ENCODE results near the gene TNFSF8. TPM values are rescaled to one million over a fixed set of nuclear protein-coding genes. Genes with fewer than 3 reads are reported as not detected.
A peak's percentile ranks its signal among the peaks of the same experiment; 100 is the strongest.

TNFSF8 gene
- total and polyA plus RNA-seq, 9 of the 15 experiments (the other 6 are each of a cell fraction or from before 2014, with no cell fraction given), result 0.09 TPM; not detected in 8

DNA sequence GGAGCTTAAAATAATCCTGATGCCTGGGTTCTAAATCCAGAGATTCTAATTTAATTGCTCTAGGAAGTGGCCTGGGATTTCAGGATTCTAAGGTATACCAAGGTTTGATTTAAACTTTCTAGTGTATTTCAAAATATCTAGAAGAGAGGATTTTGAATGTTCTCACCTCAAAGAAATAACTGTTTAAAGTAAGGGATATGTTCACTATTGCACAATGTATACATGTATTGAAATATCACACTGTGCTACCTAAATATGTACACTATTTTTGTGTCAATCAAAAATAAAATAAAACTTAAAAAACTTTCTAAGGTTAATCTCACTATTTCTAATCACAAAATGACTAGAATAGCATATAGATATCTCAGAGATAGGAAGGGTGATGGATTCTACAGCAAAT lies 34.0 kb downstream of the TNFSF8 start:
- Histone ChIP-seq H3K9ac (ENCODE audit: insufficient read depth in 1 of 2, low read depth in 2 of 2, low read length in 2 of 2) (no peak overlapping the region), H3K4me2 (ENCODE audit: insufficient read depth, low read length) (no peak overlapping the region), H2AFZ (ENCODE audit: low read depth, low read length) (no peak overlapping the region), H3K27me3 (ENCODE audit: control insufficient read depth in 2 of 2, insufficient read depth in 2 of 2, low read length in 2 of 2) (no peaks in the 10 kb centered on the region), H3K79me2 (ENCODE audit: control insufficient read depth, insufficient read depth, low read length) (no peaks in the 10 kb centered on the region), H4K20me1 (replicated peaks; ENCODE audit: control insufficient read depth, insufficient read depth, low read length) (no peaks in the 10 kb centered on the region), H3K4me1 (replicated peaks in 1 of 2; ENCODE audit: control insufficient read depth in 2 of 2, insufficient read depth in 2 of 2, low read length in 2 of 2) (no peaks in the 10 kb centered on the region), H3K9me1 (ENCODE audit: control insufficient read depth, insufficient read depth, low read length) (no peaks in the 10 kb centered on the region), H3K36me3 (ENCODE audit: control insufficient read depth, insufficient read depth, low read length) (no peaks in the 10 kb centered on the region), H3K4me3 (no peak overlapping the region), H3K27ac (ENCODE audit: extremely low read depth, low read depth, low read length) (no peak overlapping the region), H3K9me3 (replicated peaks; ENCODE audit: control insufficient read depth, insufficient read depth, low read depth, low read length) (no peaks in the 10 kb centered on the region)
- in situ Hi-C loops (cut with MboI), result no loop called here
- FAIRE-seq, result no peak
- no peak for DNase-seq (ENCODE audit: extremely low read depth in 1 of 4, low spot score in 3 of 4)
- TF ChIP-seq CEBPG (CRISPR knock-in tag; IDR thresholded peaks at IDR 0.05) (no peak), CEBPG (tag; conservative IDR thresholded peaks at IDR 0.05 in 1 of 2, IDR thresholded peaks at IDR 0.05 in 1 of 2) (peak in 1 of 2 experiments; percentile 73; a peak in 2 of 4 replicates), CEBPB (tag; IDR thresholded peaks at IDR 0.05) (peak; percentile 17; the same call in 1 of the 2 replicates), SPI1 (IDR thresholded peaks at IDR 0.05; ENCODE audit: borderline replicate concordance, low read depth, low read length) (no peak)
- TF ChIP-seq, protein P1, sequence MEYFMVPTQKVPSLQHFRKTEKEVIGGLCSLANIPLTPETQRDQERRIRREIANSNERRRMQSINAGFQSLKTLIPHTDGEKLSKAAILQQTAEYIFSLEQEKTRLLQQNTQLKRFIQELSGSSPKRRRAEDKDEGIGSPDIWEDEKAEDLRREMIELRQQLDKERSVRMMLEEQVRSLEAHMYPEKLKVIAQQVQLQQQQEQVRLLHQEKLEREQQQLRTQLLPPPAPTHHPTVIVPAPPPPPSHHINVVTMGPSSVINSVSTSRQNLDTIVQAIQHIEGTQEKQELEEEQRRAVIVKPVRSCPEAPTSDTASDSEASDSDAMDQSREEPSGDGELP (CRISPR knock-in tag; IDR thresholded peaks at IDR 0.05; ENCODE audit: borderline replicate concordance), result no peak
- ChIA-PET POLR2A (no interaction called here), CTCF (ENCODE audit: low intra/inter-chr PET ratio) (no interaction called here)
- no TSS peak for BruUV-seq (replicated peaks)
- no peak for ATAC-seq
- intact Hi-C loops (cut with micrococcal nuclease), result no loop called here

- no peak for ATAC-seq
Measured at GRCh38 chr9:114895521-114895991, 34.8 kb downstream of the TNFSF8 start.

More at GRCh38 chr9:114895521-114895991, 34.8 kb downstream of the TNFSF8 start:
- Histone ChIP-seq H3K9me3 (replicated peaks; ENCODE audit: control insufficient read depth, insufficient read depth, low read depth, low read length) (no peaks in the 10 kb centered on the region), H3K9me1 (ENCODE audit: control insufficient read depth, insufficient read depth, low read length) (no peaks in the 10 kb centered on the region), H4K20me1 (replicated peaks; ENCODE audit: control insufficient read depth, insufficient read depth, low read length) (no peaks in the 10 kb centered on the region), H3K4me3 (no peak overlapping the region), H3K79me2 (ENCODE audit: control insufficient read depth, insufficient read depth, low read length) (no peaks in the 10 kb centered on the region), H2AFZ (ENCODE audit: low read depth, low read length) (no peak overlapping the region), H3K27ac (ENCODE audit: extremely low read depth, low read depth, low read length) (no peak overlapping the region), H3K4me2 (ENCODE audit: insufficient read depth, low read length) (no peak overlapping the region), H3K27me3 (ENCODE audit: control insufficient read depth in 2 of 2, insufficient read depth in 2 of 2, low read length in 2 of 2) (no peaks in the 10 kb centered on the region), H3K4me1 (replicated peaks in 1 of 2; ENCODE audit: control insufficient read depth in 2 of 2, insufficient read depth in 2 of 2, low read length in 2 of 2) (no peaks in the 10 kb centered on the region), H3K36me3 (ENCODE audit: control insufficient read depth, insufficient read depth, low read length) (no peaks in the 10 kb centered on the region), H3K9ac (ENCODE audit: insufficient read depth in 1 of 2, low read depth in 2 of 2, low read length in 2 of 2) (no peak overlapping the region)
- TF ChIP-seq MAX (CRISPR knock-in tag; IDR thresholded peaks at IDR 0.05) (no peak), RBM39 (optimal IDR thresholded peaks at IDR 0.05; ENCODE audit: low read depth, low read length) (no peak), RFX5 (IDR thresholded peaks at IDR 0.05; ENCODE audit: low read depth, low read length) (no peak), PTBP1 (IDR thresholded peaks at IDR 0.05; ENCODE audit: low read depth, low read length) (no peak)
- POLR2A ChIA-PET, result no interaction called here
- in situ Hi-C loops (cut with MboI) (no loop called here), intact Hi-C loops (cut with micrococcal nuclease) (no loop called here)
- CTCF ChIA-PET (ENCODE audit: low intra/inter-chr PET ratio), result no interaction called here
- BruUV-seq (replicated peaks), result no TSS peak
- FAIRE-seq (no peak), DNase-seq (ENCODE audit: extremely low read depth in 1 of 4, low spot score in 3 of 4) (no peak)
